ENCODE results near the gene F3. TPM values are rescaled to one million over a fixed set of nuclear protein-coding genes. Genes with fewer than 3 reads are reported as not detected.

F3 gene
- total and polyA plus RNA-seq, 5 experiments from 2014 or later, result not detected

Other genes starting within 250 kb of the F3 start
- 10 to 100 TPM; 27.6 to 32.9 TPM for gene ABCD3, start 123.4 kb downstream of the F3 start, total RNA-seq
- 10 to 100 TPM; 27.3 to 31.6 (median 27.7) TPM for gene ABCD3, start 123.4 kb downstream of the F3 start, polyA plus RNA-seq